NCI-H187 treated with DMSO at 0.1 percent for 48 hours (cell line): Measurements from ENCODE around the gene TMEM72.

Experiments used
- DNase-seq: peaks from one replicate; lab custom pipeline; 2025; lab: John Stamatoyannopoulos, UW

The TMEM72 gene

GRCh38 chr10:44934416-44935200 is 23.5 kb downstream of the TMEM72 start:
- no peak for DNase-seq

GRCh38 chr10:44935201-44935965 is 24.2 kb downstream of the TMEM72 start:
- no peak for DNase-seq

DNA sequence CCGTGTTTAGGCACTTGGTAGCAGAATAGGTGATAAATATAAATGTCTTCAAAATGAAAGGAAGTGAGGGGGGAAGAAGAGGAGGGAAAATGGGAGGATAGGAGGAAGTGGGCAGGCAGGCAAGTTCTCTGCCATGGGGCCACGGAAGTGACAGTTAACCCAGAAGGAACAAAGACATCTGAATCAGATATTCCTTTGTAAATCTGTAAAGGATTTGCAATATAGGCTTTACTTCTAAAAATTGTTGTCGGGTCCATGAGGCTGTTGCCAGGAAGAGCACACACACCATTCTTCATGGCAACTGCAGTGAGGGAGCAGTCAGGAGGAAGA is 24.8 kb downstream of the TMEM72 start:
- no peak for DNase-seq

- DNase-seq: no peak
These were observed 25.3 kb downstream of the TMEM72 start for GRCh38 chr10:44936314-44936975.

- no peak for DNase-seq
These were observed 26.3 kb downstream of the TMEM72 start for GRCh38 chr10:44937196-44938005.

DNA sequence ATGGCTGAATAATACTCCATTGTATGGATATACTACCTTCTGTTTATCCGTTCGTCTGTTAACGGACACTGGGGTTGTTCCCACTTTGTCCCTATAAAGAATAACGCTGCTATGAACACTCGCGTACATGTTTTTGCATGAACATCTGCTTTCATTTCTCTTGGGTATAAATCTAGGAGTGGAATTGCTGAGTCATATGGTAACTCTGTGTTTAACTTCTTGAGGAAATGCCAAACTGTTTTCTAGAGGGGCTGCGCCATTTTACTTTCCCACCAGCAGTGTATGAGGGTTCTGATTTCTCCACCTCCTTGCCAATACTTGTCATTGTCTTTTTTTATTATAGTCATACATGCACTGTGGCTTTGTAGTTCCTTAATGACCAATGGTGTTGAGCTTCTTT is 27.8 kb downstream of the TMEM72 start:
- no peak for DNase-seq

GRCh38 chr10:44939691-44940401 is 28.7 kb downstream of the TMEM72 start:
- no peak for DNase-seq

- DNase-seq: no peak
These were observed 33.2 kb downstream of the TMEM72 start for GRCh38 chr10:44944354-44944753.

DNA sequence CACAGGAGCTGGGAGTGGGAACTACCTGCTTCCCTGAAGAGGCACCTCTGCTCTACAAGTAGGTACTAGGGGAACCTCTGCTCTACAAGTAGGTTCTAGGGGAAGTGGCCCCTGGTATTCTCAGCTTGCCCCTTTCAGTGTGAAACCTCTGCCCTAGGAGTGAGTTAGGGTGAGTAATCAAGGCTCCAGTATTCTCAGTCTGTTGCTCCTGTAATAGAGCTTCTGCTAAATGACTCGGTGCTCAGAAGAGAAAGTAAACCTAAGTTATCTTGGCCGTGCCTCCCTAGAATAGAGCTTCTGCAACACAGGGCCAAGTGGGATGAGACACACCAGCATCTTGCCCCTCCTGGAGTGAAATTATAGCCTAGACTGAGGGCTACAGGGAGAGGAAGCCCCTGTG is 35.1 kb downstream of the TMEM72 start:
- DNase-seq: no peak

GRCh38 chr10:44947371-44948152 is 36.4 kb downstream of the TMEM72 start:
- DNase-seq: no peak

GRCh38 chr10:44948642-44949041 is 37.5 kb downstream of the TMEM72 start:
- no peak for DNase-seq

- DNase-seq: no peak
These were observed 38.1 kb downstream of the TMEM72 start for GRCh38 chr10:44949127-44949802.

- no peak for DNase-seq
These were observed 38.8 kb downstream of the TMEM72 start for GRCh38 chr10:44949915-44950314.

DNA sequence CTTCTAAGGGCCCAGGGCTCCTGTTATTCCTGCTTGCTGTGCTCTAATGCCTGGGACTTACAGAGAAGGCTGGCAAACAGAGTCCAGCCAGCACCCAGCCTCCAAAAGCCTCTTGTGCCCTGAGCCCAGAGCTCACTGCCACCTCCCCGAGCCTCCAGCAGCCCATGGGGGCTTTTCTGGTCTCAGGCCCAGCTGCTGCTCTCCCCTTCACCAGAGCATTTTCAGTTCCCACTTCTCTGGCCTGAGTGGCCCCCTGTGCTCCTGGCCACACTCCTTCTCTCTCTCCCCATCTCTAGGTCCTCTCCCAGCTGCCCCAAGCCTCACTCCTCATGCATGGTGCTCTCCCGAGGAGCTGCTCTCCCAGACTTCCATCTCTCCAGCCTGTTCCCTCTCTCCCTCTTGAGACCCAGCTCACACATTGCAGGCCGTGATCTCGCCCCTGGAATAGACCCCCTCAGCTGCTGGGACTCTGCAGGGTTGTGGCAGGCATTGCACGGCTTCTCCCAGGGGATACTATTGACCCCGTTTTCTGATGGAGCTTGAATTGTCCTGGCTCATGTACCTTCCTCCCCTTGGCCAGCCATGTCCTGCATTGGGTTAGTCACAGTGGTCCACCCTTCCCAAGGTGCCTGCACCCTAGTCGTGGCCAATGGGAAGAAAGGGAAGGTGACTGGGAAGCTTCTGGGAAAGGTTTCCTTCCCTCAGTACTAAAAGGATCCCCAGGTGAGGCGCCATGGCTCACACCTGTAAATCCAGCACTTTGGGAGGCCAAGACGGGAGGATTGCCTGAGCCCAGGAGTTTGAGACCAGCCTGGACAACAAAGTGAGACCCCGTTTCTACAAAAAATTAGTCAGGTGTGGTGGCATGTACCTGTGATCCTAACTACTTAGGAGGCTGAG is 39.4 kb downstream of the TMEM72 start:
- no peak for DNase-seq

- DNase-seq: no peak
These were observed 40.6 kb downstream of the TMEM72 start for GRCh38 chr10:44951576-44952226.

DNA sequence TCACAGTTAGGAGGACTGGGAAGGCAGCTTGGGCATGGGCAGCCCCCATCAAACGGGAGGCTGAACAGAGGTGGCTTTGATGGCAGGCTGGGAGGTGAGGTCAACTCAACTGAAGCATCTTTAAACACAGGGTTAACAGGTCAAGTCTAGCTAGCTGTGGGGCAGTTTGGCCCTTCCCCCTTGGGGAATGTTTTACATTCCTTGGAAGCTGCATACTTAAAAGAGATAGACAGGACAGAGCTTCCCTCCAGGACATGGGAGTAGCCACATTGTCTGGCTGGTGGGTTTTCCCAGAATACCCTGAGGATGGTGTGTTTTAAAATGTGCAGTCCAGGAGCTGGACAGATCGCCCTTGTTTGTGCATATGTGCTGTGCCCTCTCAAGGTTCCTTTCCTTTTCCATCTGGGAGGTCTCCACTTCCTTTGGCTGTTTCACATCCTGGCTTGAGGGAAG is 41.7 kb downstream of the TMEM72 start:
- no peak for DNase-seq

- DNase-seq: no peak
These were observed 42.9 kb downstream of the TMEM72 start for GRCh38 chr10:44954042-44954441.

DNA sequence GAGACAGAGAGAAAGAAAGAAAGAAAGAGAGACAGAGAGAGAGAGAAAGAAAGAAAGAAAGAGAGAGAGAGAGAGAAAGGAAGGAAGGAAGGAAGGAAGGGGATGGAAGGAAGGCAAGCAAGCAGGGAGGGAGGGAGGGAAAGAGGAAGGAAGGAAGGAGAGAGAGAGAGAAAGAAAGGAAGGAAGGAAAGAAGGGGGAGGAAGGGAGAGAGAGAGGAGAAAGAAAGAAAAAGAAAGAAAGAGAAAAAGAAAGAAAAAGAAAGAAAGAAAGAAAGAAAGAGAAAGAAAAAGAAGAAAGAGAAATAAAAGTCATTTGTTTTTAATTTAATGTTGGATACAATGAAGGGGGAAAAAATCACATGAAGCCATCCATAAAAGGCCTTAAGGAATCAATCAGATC is 43.8 kb downstream of the TMEM72 start:
- DNase-seq: no peak
